ENCODE results near the gene TMEM185A. TPM values are rescaled to one million over a fixed set of nuclear protein-coding genes. Genes with fewer than 3 reads are reported as not detected.

Gene TMEM185A
- total RNA-seq, 1 donor from 2014 or later, result 12.6 TPM

- intact Hi-C loops (cut with DNase I), result no loop called here
- Histone ChIP-seq H3K27me3 (no peaks in the 10 kb centered on the region), H3K4me3 (no peak overlapping the region), H3K9me3 (no peaks in the 10 kb centered on the region), H3K36me3 (no peaks in the 10 kb centered on the region), H3K4me1 (no peaks in the 10 kb centered on the region), H3K27ac (no peak overlapping the region)
- no peak for DNase-seq (ENCODE audit: low spot score in 2 of 2)
- TF ChIP-seq, protein P1, sequence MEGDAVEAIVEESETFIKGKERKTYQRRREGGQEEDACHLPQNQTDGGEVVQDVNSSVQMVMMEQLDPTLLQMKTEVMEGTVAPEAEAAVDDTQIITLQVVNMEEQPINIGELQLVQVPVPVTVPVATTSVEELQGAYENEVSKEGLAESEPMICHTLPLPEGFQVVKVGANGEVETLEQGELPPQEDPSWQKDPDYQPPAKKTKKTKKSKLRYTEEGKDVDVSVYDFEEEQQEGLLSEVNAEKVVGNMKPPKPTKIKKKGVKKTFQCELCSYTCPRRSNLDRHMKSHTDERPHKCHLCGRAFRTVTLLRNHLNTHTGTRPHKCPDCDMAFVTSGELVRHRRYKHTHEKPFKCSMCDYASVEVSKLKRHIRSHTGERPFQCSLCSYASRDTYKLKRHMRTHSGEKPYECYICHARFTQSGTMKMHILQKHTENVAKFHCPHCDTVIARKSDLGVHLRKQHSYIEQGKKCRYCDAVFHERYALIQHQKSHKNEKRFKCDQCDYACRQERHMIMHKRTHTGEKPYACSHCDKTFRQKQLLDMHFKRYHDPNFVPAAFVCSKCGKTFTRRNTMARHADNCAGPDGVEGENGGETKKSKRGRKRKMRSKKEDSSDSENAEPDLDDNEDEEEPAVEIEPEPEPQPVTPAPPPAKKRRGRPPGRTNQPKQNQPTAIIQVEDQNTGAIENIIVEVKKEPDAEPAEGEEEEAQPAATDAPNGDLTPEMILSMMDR (IDR thresholded peaks at IDR 0.05), result no peak
These were observed 20.8 kb upstream of the TMEM185A start for GRCh38 chrX:149652232-149652981.

- Histone ChIP-seq H3K27ac (no peak overlapping the region), H3K27me3 (no peaks in the 10 kb centered on the region), H3K36me3 (no peaks in the 10 kb centered on the region), H3K9me3 (no peaks in the 10 kb centered on the region), H3K4me3 (no peak overlapping the region), H3K4me1 (no peaks in the 10 kb centered on the region)
- no peak for DNase-seq (ENCODE audit: low spot score in 2 of 2)
- intact Hi-C loops (cut with DNase I), result no loop called here
- TF ChIP-seq, protein P1 (IDR thresholded peaks at IDR 0.05), result no peak
These were observed 18.6 kb upstream of the TMEM185A start for GRCh38 chrX:149650162-149650561.

DNA sequence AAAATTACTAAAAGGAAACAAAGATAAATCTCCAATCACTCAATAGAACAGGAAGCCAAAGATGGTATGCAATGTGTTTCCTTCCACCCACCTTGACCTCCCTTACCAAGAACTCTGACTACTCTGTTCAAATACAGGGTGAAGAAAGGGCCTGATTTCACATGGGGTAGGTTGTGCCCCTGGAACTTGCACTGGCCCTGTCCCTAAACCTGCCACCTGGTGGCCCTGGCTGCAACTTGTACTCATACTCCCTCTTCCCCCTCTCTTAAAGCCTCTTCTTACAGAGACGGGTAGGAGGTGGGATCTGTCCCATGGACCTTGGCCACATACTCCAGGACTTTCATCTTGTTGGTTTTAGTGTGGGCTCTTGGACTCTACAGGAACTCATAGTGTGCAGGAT is 17.3 kb upstream of the TMEM185A start:
- no peak for DNase-seq (ENCODE audit: low spot score in 2 of 2)

DNA sequence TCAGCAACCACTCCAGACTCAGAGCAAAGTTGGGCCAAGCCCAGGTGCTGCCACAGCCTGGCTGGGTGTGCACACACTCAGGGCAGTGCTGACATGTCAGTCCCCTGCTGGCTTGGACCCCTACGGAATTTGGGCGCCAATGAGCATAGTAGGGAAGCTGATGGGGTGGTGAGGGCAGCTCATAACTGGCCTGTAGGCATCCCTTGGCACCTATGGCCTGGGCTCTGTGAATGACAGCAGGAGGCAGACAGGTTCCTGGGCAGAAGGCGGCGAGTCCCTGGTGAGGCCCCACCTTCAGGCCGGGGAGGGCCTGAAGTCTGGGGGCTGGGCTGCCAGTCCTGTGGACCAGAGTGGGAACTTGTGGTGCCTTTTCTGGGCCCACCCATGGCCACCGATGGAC is 15.9 kb upstream of the TMEM185A start:
- H3K4me1 ChIP-seq, result no peaks in the 10 kb centered on the region
- TF ChIP-seq, protein P1 (IDR thresholded peaks at IDR 0.05), result no peak
- intact Hi-C loops (cut with DNase I), result no loop called here
- H3K27ac ChIP-seq, result no peak overlapping the region
- H3K36me3 ChIP-seq, result no peaks in the 10 kb centered on the region
- no peak for DNase-seq (ENCODE audit: low spot score in 2 of 2)
- no peaks in the 10 kb centered on the region for H3K27me3 ChIP-seq
- H3K4me3 ChIP-seq, result no peak overlapping the region
- no peaks in the 10 kb centered on the region for H3K9me3 ChIP-seq

More for the DNA sequence above, 17.3 kb upstream of the TMEM185A start:
- Histone ChIP-seq H3K27me3 (no peaks in the 10 kb centered on the region), H3K4me1 (no peaks in the 10 kb centered on the region), H3K9me3 (no peaks in the 10 kb centered on the region), H3K4me3 (no peak overlapping the region), H3K36me3 (no peaks in the 10 kb centered on the region), H3K27ac (no peak overlapping the region)
- intact Hi-C loops (cut with DNase I), result no loop called here
- TF ChIP-seq, protein P1 (IDR thresholded peaks at IDR 0.05), result no peak

GRCh38 chrX:149643496-149643895 is 11.9 kb upstream of the TMEM185A start:
- no peak overlapping the region for H3K27ac ChIP-seq
- no peak overlapping the region for H3K4me3 ChIP-seq
- no peaks in the 10 kb centered on the region for H3K4me1 ChIP-seq
- no peaks in the 10 kb centered on the region for H3K9me3 ChIP-seq
- intact Hi-C loops (cut with DNase I), result no loop called here
- TF ChIP-seq, protein P1 (IDR thresholded peaks at IDR 0.05), result no peak
- DNase-seq (ENCODE audit: low spot score in 2 of 2), result no peak
- H3K27me3 ChIP-seq, result no peaks in the 10 kb centered on the region
- no peaks in the 10 kb centered on the region for H3K36me3 ChIP-seq

Data from ascending aorta (tissue), 2 donors.